GM21737 (cell line): Measurements from ENCODE around the gene TRIO.

Source experiments
- ATAC-seq: cut with Tn5 transposase; IDR thresholded peaks from one replicate; pipeline ENCODE4 v1.9.1; 2021; ENCODE audit warnings: mild to moderate bottlenecking, moderate library complexity; ENCODE audit not compliant: unreplicated experiment

The TRIO gene

DNA sequence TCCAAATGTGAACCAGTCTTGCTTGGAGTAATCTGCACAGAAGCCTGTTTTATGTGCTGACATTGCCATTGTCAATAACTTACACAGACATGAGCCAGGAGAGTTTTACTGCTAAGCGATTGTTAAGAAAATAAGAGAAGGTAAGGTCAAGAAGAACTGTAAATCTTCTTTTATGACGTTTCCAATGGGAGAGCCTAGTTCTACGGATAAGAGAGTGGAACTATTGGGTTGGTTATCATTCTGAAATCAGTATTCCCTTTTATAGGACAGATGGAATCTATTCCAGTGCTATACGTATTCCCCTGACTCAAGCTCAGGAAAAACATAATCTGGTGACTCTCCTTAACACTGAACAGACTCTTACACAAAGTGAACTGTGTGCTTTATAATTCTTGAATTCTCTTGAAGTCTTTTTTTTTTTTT lies 300.5 kb downstream of the TRIO start:
- no peak for ATAC-seq

DNA sequence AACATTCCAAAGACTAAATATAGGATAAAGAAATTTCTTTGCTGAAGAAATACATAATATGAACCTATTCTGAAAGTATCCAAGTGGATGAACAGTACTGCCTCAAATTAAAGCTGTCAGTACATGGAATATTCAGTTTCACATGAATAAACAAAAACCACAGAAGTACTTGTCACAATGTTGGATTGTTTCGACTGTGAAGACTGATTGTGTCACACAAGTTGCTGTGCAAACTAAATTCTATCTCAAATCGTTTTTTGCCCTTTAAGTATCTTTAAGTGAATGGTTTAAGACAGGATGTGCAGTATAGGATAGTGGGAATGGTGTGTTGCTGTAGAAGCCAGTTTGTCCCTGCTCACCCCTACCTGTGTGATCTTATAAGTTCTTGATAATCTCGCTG lies 301.0 kb downstream of the TRIO start:
- ATAC-seq, result no peak

DNA sequence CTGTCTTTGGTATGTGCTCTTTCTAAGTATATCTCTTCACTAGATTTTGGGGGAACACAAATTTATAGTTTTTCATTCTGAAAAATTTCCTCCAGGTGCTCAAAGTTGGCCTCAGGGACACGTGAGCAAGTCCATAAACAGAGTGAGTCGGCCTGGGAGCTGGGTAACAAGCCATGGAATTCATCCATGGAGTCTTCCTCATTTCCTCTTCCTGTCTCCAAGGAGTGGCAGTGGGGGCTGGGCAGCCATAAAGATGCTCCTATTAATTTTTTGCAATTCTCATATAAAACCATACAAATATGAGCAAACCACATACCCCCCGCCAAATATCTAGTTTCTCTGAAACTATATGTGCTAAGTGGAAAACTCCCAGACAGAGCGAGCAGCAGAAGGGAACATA lies 301.9 kb downstream of the TRIO start:
- ATAC-seq, result no peak

DNA sequence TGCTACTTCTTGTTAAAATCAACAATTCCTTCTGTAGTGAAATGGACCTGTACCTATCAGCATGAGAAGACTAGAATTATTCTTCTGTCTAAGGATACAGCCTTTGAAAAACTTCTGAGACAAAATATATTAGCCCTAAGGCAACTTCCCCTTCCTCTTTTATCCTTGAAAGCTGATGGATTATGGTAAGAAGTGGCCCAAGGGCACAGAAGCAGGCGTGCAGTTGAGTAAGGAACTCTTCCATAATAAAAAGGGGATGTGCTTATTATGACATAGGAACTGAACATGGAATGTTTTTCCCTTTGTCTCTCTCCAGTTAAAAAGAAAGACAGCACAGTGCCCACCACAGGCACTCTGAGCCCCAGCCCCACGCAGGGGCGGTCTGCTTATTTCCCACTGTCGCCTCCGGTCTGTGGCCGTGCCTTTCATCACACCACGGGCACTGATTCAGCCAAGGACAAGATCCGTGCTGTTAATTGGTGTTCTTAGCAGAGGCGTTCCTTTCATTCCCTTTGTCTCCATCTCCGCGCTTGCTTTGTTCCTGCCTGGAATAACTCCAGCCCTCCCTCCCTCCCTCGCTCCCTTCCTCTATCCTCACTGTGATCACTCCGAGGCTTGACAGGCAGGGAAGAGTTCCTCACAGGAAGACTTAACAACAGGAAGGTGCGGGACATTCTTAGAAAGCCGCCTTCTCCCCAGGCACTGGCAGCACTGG lies 302.6 kb downstream of the TRIO start:
- no peak for ATAC-seq

DNA sequence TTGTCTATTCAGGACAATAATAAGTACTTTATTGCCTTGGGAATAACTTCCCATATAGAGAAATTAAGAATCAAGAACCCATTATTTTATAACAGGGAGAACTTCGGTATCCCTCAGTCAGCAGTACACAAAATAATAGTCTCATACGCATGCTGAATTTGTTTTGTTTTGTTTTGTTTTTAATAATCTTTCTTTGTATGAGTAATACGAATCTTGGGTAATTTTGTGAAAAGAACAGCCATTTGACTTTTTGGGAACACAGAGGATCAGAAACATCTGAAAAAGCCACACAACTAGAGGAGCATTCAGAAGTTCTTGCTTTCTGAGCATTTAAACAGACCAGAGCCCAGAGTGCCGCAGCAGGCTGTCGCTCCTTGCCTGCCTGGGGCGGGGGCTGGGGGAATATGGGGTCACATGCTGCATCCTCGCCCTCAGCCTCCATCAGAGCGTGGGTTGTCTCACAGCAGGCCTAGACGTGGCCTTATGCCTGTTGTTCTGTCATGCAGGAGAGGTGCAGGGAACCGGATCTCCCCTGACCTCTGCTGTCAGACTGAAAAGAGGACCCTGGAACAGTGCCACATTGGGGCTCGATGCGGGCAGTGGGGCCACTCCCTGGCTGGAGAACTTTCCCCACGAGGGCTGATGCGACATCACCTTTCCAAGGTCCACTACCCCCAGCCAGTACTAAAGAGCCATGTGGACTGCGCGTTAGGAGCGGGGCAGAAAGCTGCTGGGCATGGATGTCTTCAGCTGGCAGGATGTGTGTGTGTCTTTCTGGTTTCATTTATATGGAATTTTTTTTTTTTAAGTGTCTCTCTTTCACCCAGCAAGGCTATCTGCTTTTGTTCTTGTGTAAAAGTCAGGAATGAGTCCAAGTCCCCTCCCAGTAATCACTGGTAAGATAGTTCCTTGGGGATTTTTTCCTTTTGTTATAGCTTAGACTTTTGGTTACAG lies 305.1 kb downstream of the TRIO start:
- no peak for ATAC-seq

DNA sequence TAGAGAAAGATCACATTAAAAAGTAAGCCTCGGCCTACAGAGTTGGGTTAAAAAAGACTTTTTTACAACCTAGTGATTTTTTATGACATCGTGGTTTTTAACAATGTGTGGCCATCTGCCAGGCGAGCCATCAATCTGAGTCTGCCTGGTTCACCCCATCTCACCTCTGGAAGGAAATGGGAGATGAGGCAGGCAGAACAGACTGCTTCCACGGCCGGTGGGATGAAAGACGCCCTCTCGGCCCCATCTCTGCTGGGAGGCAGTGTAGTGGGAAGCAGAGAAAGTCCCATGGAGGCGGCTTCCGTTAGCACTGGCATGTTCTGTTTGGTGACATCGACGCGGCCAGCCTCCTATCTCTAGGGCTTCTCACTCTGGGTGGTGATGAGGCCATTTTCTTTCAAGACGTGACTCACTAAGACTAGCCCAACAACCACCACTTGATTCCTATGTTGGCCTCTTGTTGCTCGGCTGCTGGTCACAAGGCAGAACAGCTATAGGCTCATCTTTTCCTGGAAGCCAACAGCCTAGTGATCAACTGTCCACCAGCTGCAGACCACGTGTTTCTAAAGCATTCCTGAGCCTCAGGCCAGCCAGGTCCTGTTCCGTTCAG lies 306.0 kb downstream of the TRIO start:
- no peak for ATAC-seq

DNA sequence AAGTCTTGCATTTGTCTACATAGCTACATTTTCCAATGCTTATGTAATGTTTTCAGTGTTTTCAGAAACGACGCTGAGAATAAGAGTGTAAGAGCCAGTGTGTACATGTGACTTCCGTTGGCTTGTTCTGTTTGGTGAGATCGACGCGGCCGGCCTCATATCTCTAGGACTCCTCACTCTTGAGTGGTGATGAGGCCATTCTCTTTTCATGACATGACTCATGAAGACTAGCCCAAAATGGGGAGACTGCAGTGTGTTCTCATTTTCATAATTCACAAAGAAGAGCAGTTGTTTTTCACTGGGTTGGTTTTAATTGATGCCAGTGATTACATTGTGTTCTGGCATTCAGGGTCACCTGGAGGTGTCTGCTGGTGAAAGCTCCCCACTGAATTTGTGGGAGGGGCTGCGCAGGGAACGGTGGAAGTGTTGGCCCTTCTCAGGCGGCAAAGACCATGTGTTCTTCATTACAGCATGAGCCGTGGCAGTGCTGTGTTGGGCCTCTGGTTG lies 306.9 kb downstream of the TRIO start:
- ATAC-seq, result no peak

DNA sequence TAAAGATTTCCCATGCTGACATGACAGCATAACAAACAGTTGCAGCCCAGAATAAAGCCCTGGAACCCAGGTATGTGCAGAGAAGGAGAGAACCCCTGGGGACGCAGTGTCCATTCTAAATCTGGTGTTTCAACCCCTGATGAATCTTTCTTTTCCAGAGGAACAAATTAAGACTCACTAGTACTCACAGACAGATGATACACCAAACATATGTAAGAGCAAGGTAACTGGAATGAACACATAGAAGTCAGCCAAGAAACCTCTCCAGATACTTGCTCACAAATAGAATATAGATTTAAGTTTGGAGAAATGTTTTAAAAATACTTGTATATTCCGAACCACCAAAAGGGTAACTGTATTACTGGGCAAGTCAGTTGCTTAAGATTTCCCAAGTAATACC lies 307.6 kb downstream of the TRIO start:
- no peak for ATAC-seq

DNA sequence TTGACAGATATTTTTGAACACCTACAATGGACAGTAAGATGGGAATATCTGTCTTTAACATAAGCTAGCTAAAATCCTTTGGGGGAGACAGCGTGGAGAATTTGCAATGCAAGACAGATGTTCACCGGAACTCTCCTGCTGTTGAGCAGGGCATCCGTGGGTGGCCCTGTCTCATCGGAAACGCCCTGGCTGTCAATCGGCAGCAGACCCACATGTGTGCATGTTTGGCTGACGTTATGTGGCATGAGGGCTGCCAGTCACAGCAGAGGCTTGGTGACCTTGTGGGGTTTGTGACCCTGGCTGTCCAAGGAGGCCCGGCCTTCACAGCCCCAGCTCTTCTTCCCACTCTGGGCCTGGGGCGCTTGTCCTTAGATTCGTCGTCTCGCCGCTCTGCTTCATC lies 308.7 kb downstream of the TRIO start:
- ATAC-seq, result no peak

DNA sequence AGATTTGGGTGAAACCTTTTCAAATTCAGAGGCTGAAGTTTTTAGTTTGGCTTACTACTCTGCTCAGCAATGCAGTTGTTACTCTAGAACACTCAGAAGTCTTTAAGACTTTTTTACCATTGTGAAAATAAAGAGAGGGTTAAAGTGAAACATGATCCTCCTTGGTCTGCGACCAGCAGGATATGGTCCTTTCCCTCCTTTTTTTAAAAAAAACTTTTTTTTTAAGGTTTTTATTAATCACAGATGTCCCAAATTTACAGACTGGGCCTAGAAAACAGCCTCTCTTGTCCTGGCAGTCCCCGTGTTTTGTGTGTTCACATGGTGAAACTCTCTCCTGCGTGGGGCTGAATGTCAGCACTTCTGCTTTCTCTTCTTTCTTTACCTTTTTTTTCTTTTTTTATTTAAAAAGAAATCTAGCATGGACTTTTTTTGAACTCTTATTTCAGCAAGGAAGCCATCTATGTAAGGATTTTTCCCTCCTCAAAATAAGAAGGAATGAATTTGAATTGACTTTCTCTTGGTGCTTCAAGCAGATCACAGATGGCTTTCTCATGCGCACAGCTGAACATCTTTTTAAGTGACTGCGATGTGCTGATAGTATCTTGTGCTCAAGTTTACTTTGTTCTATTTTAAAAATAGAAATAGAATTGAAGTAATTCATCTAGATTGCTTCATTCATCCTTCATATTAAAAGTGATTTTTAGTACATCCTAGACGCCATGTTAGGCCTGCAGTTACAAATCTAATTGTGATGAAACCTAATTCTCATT lies 309.7 kb downstream of the TRIO start:
- no peak for ATAC-seq

DNA sequence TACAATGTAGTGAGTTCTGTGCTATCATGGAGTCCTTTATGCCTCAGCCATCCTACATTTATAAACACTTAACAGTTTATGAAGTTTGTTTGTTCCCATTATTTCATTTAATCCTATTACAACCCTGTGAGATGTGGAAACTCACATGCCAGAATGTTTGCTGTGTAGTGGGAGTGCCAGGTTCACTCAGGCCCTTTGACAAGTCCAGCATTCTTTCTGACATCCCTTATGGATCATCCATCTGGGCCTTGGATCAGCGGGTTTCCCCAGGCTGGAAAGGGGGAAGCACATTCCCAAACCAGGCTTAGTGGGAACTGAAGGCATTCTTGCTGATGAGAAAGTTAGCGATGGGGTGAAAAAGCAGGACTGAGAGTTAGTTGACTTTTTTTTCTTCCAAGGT lies 310.3 kb downstream of the TRIO start:
- ATAC-seq, result no peak

DNA sequence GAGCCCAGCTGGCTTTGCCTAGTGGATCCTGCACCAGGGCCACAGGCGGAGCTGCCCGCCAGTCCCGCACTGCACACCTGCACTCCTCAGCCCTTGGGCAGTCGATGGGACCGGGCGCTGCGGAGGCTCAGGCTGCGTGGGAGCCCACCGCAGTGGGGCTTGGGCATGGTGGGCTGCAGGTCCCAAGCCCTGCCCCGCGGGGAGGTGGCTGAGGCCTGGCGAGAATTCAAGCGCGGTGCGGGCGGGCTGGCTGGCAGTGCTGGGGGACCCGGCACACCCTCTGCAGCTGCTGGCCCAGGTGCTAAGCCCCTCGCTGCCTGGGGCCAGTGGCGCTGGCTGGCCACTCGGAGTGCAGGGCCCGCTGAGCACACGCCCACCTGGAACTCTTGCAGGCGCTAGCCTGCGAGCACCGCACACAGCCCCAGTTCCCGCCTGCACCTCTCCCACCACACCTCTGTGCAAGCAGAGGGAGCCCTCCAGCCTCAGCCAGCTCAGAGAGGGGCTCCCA lies 312.7 kb downstream of the TRIO start:
- ATAC-seq, result no peak

DNA sequence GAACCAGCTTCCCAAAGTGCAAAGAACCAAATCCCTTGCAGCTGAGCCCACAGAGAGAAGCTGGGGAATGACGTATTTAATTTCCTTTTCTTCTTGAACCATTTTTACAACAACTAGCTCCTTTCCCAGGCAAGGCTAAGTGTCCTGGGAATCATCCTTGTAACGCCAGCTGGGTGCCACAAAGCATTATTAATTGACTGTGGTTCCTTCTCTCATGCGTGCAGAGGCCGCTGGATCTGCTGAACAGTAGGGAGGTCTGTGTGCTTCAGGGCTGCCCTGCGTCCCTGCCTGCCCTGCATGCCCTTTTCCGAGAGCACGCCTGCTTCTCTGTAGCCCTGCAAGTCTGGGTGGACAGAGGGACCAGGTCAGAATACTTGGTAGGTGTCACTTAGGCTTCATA lies 314.3 kb downstream of the TRIO start:
- ATAC-seq, result no peak

DNA sequence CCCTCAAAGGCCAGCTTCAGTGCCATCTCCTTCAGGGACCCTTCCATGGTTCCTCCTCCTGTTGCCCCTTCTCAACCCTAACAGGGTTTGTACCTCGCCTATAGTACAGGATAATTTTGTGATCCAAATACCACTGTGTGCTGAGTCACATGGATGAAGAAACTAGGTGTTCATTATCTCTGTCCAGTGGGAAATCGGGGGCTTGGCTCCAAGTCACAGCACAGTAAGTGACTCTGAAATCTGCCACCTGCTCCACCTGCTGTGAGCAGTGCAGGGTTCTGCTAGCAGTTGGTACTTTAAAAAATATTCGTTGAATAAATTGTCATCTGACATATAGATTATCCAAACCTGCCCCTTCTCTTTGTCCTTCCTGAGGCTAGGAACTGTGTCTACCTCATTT lies 315.3 kb downstream of the TRIO start:
- ATAC-seq, result no peak

DNA sequence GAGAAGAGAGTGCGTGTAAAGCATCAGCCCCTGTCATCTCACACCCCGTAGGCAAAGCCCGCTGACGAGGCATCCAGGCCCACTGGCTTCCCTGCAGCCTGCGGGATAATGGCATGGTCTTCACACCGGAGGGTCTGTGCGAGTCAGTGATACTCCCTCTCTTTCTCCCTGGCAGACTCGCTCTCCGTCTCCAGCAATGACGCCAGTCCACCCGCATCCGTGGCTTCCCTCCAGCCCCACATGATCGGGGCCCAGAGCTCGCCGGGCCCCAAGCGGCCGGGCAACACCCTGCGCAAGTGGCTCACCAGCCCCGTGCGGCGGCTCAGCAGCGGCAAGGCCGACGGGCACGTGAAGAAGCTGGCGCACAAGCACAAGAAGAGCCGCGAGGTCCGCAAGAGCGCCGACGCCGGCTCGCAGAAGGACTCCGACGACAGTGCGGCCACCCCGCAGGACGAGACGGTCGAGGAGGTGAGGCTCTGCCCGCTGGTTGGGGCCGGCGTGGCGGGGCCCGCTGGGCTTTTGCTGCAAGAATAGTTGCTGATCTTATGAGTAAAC lies 317.8 kb downstream of the TRIO start:
- ATAC-seq, result no peak

DNA sequence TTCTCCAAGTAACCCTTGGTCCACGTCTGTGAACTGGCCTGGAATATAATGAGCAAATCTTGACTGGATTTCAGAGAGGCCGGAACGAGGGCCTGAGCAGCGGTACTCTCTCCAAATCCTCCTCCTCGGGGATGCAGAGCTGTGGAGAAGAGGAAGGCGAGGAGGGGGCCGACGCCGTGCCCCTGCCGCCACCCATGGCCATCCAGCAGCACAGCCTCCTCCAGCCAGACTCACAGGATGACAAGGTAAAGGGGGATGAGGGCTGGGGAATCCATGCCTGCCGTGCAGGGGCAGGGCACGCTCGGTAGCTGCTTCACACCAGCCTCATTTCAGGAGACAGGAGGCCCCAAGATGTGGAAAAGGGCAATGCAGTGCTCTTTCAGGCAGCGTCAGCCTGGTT lies 319.5 kb downstream of the TRIO start:
- ATAC-seq, result no peak

DNA sequence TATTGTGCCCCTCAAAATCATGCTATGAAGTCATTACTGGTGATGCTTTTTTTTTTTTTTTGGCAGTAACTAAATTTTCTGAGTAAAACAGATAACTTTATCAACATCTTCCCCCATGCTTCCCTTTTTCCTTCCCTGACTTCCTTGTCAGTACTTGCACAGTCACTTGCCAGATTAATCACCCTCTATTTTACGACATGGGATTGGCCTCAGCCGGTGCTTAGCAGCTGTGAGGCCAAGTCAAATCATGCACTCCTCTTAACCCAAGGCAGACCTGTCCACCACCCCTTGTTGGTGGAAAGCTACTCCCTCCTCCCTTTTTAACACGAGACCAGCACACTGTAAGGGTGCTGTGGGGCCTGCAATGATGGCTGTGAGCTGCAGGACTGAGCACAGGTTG lies 320.5 kb downstream of the TRIO start:
- no peak for ATAC-seq

DNA sequence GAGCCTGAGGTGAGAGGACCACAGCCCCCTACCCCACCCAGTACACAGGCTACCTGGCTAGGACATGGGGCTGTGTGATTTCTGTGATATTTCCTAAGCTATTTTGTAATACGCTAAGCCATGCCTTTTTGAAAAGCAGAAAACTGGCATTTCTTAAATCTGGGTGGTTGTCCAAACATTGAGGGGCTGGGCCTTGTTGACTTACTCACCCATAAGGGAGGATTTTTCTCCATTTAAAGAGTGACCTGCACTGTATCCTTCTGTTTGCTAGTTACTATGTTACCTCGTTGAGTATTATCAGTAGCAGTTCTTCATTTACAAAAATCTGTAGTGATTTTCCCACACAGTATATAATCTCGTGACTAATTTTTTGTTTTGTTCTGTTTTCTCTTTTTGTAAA lies 321.0 kb downstream of the TRIO start:
- no peak for ATAC-seq

DNA sequence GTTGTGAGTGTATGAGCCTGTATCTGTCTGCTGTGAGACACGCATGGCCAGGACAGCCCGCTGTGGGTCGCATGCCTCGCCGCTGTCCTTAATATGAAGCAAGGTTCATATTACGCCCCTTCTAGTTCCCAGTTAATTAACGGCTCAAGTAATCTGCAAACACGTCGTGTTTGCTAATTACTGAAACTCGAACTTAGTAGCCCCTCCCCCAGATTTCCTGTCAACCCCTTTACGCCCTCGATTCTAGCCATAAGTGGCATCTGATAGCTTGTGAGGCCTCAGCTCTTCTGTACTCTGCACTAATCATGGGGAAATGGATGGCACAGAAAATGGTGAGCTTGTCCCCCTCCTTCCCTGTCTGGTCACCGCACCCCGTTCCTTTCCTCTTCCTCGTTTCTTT lies 321.5 kb downstream of the TRIO start:
- no peak for ATAC-seq

DNA sequence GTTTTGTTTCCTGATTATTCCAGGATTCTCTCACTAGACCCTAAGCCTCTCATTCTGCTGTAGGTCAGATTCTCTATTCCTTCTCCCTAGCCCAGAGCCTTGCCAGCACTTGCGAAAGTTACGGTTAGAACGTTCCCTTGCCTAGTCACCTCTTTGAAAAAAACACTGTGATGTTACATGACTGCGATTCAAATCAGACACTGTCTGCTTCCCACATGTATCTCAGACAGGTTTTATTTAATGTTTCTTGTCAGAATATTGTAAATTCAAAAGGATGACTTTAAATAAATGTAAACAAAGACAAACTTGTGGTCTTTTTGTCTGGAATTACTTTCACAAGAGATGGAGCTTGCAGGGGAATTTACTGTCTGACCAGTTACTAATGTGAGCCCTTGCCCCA lies 322.0 kb downstream of the TRIO start:
- no peak for ATAC-seq
